Right renal cortex interstitium (tissue), 3 donors: ENCODE results near the gene THUMPD2. TPM values are rescaled to one million over a fixed set of nuclear protein-coding genes. Genes with fewer than 3 reads are reported as not detected.
"Not testable (repeated sequence)": the region's sequence is repeated elsewhere in the genome, so short reads cannot be mapped to it uniquely, and the experiment has no call there.

Experiments
- DNase-seq, 3 donors: peaks; one replicate each; pipeline ENCODE4 v3.0.0-alpha.2; 2013; ENCODE audit warnings: low read depth in 3 of 3, low spot score in 2 of 3
- polyA plus RNA-seq, 3 donors: library from polyadenylated mRNA; unstranded; fragments of 120-200 nt; gene quantifications; one replicate each; pipeline ENCODE4 v1.2.1, GENCODE V29; 2013; ENCODE audit not compliant: insufficient read length in 3 of 3

Gene THUMPD2, protein sequence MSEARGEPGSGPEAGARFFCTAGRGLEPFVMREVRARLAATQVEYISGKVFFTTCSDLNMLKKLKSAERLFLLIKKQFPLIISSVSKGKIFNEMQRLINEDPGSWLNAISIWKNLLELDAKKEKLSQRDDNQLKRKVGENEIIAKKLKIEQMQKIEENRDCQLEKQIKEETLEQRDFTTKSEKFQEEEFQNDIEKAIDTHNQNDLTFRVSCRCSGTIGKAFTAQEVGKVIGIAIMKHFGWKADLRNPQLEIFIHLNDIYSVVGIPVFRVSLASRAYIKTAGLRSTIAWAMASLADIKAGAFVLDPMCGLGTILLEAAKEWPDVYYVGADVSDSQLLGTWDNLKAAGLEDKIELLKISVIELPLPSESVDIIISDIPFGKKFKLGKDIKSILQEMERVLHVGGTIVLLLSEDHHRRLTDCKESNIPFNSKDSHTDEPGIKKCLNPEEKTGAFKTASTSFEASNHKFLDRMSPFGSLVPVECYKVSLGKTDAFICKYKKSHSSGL
- 10 to 100 TPM; 20.6 to 22.2 (median 22.0) TPM for polyA plus RNA-seq

DNA sequence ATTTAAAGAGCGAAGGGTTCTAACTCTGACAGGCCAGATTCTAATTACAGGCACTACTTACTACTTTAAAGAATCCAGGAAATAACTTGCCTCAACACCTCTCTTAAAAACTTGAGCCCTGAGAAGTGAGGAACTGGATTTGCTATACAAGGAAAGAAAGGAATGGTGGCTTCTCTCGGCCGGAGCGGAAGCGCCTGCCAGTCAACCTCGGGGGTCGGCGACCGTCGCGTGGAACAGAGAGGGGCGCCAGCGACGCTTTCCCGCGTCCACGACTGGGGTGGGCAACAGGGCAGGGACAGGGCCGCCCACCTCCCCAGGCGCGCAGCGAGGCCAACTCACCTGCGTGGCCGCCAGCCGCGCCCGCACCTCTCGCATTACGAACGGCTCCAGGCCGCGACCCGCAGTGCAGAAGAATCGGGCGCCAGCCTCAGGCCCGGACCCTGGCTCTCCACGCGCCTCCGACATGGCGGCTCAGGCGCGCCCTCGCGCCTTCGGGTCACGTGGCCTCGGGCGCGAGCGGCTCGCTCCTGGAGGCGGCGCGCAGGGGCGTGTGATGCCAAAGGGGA, at the start of gene THUMPD2:
THUMPD2 (minus strand) TSS at position 484 of the 566 bp plus-strand sequence; CDS start at position 465, 19 bp downstream.
- DNase-seq = peak in 1 of 3 donors; percentile 62

DNA sequence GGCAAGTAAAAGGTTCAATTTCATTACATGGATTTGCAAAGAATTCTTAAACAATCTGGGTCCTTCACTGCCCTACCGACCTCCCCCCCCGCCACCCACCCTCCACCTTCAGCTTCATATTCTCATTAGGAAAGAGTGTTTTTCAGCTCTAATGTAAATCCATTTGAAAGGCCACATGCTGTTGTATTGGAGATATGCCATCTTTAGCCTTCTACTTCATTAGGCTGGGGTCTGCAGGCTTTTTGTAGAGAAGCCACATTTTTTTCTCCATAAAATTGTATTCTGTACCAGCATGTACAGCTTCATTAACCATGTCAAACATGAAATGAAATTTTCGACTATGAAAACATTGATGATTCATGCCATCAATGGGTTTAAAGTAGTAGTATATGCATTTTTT, 42.8 kb upstream of the THUMPD2 start:
- DNase-seq = no peak

DNA sequence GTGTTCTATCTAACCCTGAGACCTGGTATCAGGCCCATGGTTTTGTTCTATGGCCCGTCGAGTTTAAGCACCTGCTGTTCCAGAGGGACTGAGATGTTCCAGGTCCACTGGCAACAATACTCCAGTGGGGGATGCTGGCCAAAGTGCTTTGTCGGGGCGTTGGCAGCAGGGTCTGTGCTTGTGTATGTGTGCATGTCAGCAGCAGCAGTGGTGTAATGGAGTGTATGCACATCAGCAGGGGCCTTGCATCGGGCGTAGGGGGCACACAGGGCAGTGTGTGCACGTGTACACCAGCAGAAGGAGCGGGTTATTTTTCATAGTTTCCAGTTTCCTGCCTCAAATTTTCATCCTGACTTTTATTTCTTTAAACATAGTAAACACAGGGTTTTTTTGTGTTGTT, 37.8 kb upstream of the THUMPD2 start:
- no peak for DNase-seq

DNA sequence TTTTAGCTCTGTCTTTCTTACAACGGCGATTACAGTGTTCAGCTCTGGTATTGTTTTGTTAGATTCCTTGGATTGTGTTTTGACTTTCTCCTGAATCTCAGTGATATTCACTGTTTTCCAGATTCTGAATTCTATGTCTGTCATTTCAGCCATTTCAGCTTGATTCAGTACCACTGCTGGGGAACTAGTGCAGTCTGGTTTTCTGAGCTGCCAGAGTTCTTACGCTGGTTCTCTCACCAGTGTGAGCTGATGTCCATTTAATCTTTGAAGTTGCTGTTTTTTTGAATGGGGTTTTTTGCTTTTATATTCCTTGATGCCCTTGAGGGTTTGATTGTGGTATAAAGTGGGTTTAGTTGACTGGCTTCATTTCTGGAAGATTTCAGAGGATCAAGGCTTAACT, 37.4 kb upstream of the THUMPD2 start:
- DNase-seq = no peak

DNA sequence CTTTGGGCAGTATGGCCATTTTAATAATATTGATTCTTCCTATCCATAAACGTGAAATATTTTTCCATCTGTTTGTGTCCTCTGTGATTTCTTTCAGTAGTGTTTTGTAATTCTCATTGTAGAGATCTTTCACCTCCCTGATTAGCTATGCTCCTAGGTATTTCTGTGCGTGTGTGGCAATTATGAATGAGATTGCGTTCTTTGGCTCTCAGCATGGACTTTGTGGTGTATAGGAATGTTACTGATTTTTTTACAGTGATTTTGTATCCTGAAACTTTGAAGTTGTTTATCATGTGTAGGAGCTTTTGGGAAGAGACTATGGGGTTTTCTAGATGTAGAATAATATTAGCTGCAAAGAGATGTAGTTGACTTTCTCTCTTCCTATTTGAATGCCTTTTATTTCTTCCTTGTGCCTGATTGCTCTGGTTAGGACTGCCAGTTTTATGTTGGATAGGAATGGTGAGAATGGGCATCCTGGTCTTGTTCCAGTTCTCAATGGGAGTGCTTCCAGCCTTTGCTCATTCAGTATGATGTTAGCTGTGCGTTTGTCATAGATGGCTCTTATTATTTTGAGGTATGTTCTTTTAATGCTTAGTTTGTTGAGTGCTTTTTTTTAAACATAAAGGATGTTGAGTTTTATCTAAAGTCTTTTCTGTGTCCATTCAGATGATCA, 27.0 kb upstream of the THUMPD2 start:
- no peak for DNase-seq

DNA sequence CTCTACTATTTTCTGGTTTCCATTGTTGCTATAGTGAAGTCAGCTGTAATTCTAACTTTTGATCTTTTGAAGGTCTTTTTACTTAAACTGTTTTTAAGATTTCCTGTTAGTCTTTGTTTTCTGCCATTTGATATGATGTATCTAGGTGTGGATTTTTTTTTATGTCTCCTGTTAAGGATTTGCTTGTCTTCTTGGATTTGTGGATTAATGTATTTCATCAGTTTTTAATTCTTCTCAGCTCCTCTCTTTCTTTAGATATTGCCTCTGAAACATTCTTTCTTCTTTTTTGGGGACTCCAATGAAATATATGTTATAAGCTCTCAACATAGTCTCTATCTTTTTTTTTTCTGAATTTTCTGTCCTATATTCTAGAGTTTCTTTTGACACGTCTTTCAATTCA, 24.8 kb upstream of the THUMPD2 start:
- no peak for DNase-seq

DNA sequence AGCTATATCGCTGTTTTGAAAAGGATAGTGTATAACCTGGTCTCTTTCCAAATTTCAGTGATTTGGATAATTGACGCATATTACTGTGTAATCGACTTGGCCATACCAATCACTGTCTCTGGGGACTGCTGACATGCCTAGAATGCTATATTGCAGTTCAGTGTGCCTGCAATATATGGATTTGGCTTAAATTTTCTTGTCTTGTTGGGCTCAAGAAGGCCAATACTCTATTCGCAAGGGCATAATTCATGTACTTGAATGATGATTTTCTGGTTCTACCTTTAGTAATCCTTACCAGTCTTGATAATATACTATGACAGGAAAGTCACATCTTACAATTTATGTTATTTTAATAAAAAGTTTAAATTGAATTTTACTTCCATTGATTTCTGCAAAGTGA, 21.7 kb upstream of the THUMPD2 start:
- no peak for DNase-seq

DNA sequence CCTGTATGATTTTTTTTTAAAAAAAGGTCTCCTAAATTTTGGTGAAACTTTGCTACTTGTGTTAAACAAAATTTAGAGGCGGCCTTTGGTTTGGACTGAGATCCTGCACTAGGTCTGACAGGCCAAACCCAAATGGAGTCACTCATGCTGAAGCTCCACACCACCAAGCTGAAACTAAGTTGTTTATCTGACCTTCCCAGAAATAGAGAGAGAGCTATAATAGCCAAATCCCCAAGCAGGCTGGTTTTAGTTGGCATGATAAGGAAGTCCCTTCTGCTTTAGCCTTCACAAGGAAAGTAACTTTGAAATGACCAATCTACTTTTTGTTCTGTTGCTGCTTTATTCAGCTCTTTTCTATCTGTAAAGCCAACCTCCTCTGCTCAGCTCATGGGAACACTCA, 17.1 kb upstream of the THUMPD2 start:
- DNase-seq = no peak

DNA sequence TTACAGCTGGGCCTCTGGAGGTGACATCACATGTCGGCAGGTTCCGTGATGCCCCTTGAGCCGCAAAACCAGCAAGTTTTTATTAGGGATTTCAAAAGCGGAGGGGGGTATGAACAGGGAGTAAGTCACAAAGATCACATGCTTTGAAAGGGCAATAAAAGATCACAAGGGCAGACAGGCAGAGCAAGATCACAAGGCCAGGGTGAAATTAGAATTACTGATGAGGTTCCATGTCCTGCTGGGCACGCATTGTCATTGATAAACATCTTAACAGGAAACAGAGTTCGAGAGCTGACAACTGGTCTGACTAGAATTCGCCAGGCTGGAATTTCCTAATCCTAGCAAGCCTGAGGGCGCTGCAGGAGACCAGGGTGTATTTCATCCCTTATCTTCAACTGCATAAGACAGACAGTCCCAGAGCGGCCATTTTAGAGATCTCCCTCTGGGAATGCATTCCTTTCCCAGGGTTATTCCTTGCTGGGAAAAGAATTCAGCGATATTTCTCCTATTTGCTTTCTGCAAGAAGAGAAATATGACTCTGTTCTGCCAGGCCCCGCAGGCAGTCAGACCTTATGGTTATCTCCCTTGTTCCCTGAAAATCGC, 11.3 kb upstream of the THUMPD2 start:
- not testable (repeated sequence) for DNase-seq

DNA sequence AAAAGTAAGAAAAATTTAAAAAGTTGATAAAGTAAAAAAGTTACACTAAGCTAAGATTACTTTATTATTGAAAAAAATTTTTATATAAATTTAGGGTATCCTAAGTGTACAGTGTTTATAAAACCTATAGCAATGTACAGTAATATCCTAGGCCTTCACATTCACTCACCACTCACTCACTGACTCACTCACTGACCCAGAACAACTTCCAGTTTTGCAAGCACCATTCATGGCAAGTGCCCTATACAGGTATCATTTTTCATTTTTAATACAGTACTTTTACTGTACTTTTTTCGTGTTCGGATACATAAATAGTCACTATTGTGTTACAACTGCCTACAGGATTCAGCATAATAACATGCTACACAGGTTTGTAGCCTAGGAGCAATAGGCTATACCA, 8.9 kb upstream of the THUMPD2 start:
- DNase-seq = no peak

DNA sequence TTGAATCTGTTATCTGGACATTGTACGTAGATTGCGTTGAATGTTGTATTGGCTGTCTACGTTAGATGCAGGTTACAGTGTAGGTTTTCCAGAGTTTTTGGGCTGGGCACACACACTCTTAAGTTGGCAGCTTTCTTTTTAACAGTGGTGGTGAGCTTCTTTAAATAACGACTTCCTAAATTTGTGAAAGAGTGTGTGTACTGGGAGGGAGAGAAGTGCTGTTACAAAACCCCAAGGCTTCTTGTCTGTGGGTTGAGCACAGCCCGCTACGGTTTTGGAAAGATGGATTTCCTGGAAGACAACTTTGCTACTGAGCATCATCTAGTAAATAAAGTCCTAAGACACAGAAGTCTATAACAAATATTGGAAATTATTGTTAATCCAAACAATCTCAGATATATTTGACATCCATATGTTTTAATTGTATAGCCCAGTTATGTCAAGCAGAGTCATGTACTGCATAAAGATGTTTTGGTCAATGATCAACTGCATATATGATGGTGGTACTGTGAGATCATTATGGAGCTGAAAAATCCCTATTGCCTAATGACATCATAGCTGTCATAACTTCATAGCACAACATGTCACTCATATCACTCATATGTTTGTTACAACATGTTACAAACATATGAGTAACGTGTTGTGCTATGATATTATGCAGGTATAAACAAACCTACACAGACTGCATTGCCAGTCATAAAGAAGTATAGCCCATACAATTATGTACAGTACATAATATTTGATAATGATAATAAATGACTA, 7.9 kb upstream of the THUMPD2 start:
- DNase-seq = no peak

DNA sequence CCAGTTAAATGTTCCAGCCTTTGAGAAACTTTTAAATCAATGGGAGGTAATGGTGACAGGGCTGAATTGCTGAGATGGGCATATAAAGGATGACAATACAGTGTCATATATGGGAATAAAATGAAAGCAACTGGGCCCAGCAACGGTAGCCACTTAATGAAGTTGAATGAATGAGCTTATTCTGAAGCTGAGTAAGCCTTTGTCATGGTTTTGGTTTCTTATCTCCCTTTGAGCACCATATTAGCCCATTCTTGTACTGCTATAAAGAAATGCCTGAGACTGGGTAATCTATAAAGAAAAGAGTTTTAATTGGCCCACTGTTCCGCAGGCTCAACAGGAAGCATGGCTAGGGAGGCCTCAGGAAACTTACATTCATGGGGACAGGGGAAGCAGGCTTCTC, 3.5 kb upstream of the THUMPD2 start:
- DNase-seq = no peak

DNA sequence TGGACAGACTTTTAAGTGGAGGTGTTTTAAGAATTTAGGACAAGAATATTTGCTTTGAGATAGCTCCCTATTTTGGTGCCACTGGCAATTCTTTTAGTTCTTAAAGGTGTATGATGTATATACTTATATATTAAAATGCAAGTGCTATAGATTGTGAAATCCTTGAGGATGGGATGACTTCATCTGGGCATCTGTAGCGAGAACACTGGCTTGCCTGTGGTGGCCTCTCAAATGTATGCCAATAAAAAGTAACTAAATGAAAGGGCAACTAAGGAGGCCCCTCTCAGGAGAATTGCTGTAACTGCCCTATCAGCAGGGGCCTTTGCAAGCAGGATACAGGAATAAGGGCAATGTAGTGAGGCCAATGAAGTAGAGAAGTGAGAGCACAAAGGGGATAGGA, 2.6 kb upstream of the THUMPD2 start:
- no peak for DNase-seq

DNA sequence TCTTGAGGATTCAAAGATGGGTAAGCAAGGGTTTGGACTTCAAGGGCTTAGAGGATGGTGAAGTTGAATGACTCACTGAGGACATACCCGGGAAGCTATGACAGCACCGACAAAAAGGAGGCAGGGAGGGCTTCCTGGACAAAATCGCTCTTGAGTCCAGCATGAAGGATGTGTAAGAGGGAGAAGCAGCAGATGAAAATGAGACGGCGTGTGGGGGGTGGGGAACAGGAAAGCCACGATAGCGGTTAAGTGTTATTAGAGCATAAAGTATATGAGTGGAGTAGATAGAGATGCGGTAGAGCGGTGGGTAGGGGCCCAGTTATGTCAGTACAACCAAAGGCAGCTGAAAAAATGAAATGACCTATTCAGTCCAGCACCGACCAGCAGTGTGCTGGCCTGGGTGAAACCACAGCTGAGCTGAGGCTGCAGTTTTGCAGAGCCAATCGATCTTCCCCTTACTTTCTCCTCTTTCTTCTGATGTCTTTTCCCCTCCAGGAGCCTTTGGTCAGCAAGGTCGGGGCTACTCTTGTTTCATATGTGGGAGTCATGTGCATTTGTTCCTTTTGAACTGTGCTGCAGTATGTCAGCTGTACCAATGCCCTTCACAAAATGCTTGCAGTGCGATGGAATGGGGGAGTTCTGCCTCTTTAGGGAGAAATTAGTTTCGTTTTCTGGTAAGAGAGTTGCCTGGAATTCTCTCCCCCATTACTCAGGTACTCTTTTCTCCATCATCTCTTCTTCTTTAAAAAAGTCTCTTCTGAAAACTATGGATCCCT, 2.0 kb upstream of the THUMPD2 start:
- DNase-seq = no peak

DNA sequence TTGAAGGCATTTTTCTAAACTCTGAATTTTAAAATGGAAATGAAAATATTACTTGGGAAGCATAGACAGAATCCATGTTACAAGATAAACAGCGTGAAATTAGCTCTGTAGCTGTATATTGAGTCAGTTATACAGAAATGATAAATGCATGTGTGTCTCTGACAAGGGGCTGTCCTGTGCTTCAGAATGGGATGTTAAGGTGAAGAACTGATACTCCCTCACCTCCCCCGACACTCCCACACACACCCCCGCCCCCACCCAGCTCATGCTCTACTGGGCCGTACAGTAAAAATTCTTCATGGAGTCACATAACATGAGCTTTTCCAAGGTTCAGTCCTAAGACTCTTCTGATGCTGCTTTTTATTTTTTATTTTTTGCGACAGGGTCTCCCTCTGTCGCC, 869 bp upstream of the THUMPD2 start:
- no peak for DNase-seq

DNA sequence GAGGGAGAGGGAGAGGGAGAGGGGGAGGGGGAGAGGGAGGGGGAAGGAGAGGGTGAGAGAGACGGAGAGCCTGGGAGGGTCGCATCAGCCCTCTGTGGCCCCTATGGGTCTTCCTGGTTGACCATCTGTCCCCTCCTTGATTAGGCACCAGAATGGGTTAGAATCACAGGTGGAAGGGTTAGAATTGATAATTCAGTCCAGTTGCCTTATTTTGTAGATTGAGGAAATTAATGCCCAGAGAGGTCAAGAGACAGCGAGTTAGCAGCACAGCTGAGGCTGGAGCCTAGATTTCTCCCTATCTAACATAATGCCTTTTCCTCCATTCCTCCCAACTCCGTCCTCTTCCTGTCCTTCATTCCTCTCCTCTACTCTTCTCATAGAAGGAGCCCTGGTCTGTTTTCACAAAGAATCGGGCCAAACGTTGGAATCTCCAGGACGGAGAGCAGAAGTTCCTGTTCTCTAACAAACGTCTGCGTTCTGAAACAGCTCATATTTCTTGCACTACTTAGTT, 338 bp upstream of the THUMPD2 start:
- DNase-seq = no peak

DNA sequence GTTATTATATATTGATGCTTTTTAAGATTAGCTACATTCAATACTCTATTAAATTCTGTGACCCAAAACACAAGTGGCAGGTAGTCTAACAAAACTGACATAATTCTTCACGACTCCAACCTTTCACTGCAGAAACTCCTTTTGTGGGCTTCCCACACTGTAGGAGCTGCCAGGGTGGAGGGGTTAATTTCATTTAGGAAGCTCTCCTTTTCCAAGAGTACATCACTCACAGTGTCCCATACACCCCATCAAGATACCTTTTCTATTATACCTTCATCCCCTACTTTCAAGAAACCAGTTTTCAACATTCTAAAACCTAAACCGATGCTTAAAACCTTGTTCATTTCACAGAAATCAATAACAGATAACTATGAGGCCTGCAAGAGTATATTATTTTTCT, 825 bp downstream of the THUMPD2 start:
- no peak for DNase-seq

DNA sequence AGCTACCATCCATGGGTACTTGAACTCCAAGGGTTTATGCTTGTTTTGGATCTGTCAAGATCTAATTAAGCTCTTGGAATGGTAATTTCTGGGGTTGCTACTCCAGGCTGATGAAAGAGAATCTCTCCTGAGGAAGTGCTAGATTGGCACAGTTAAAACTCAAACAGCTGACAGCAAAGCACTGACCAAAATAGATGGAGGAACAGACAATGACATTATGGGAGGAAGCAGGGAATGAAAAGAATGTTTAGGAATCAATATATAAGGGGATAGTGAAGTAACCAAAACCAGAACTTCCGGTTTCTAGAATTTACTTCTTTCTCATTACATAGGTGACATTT, 6.3 kb downstream of the THUMPD2 start:
- DNase-seq = no peak

DNA sequence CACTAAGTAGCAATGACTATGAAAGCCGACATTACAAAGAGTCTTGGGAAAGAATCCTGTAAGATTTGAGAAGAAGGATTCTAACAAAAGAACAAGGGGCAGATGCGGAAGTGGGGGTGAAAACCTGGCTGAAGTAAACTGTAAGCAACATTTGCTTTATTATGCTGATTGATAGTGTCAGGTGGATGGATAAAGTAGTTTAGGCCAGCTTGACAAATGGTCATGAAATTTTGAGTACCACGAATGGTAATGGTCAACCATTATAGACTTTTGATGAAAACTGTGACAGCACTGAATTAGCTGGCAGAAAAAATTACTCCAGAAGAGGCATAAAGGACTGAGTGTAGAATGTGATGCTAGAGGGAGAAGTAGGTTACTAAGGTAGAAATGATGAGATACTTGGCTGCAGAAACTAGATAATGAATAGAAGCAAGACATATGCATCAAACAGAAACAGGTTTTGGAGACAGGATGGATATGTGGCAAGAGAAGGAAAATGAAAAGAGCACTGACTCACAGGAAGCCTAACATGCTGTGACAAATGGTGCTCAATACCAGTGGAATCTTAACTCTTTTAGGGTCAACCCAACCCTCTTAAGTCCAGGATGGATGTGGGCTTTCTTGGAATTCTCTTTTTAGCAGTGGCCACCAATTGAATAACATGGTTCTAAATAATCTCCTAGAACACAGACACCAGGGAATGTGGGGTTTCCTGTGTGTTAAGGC, 6.8 kb downstream of the THUMPD2 start:
- no peak for DNase-seq
